ENCODE data around the gene TRABD2B. TPM values are rescaled to one million over a fixed set of nuclear protein-coding genes. Genes with fewer than 3 reads are reported as not detected.

TRABD2B gene
- total and polyA plus RNA-seq, 12 donors: 0.33 to 3.3 (median 0.83) TPM

- intact Hi-C loops (cut with DNase I): no loop called here
- WGBS, 4 donors: 86 to 93% (median 90%) methylated on average over 6 of the region's 6 CpGs
- H3K4me3 ChIP-seq: no peak overlapping the region
- no peaks in the 10 kb centered on the region for H3K4me1 ChIP-seq (replicated peaks in 1 of 2)
- no peak overlapping the region for H3K27ac ChIP-seq
- H3K27me3 ChIP-seq: no peaks in the 10 kb centered on the region
- TF ChIP-seq POLR2A (IDR thresholded peaks at IDR 0.05): no peak
- TF ChIP-seq, protein P1, sequence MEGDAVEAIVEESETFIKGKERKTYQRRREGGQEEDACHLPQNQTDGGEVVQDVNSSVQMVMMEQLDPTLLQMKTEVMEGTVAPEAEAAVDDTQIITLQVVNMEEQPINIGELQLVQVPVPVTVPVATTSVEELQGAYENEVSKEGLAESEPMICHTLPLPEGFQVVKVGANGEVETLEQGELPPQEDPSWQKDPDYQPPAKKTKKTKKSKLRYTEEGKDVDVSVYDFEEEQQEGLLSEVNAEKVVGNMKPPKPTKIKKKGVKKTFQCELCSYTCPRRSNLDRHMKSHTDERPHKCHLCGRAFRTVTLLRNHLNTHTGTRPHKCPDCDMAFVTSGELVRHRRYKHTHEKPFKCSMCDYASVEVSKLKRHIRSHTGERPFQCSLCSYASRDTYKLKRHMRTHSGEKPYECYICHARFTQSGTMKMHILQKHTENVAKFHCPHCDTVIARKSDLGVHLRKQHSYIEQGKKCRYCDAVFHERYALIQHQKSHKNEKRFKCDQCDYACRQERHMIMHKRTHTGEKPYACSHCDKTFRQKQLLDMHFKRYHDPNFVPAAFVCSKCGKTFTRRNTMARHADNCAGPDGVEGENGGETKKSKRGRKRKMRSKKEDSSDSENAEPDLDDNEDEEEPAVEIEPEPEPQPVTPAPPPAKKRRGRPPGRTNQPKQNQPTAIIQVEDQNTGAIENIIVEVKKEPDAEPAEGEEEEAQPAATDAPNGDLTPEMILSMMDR (IDR thresholded peaks at IDR 0.05): no peak
- no peaks in the 10 kb centered on the region for H3K9me3 ChIP-seq (replicated peaks in 1 of 3)
- no peaks in the 10 kb centered on the region for H3K36me3 ChIP-seq (replicated peaks in 1 of 2)
- no peak for DNase-seq
Observed at GRCh38 chr1:47875036-47875435, 122.1 kb downstream of the TRABD2B start.

- no peak for TF ChIP-seq POLR2A (IDR thresholded peaks at IDR 0.05)
- TF ChIP-seq, protein P1 (IDR thresholded peaks at IDR 0.05): no peak
- H3K27ac ChIP-seq: no peak overlapping the region
- no peaks in the 10 kb centered on the region for H3K4me1 ChIP-seq (replicated peaks in 1 of 2)
- DNase-seq: no peak
- H3K36me3 ChIP-seq (replicated peaks in 1 of 2): no peaks in the 10 kb centered on the region
- H3K27me3 ChIP-seq: no peaks in the 10 kb centered on the region
- 85 to 98% (median 89%) methylated on average over 5 to 6 of the region's 6 CpGs for WGBS, 4 donors
- no peaks in the 10 kb centered on the region for H3K9me3 ChIP-seq (replicated peaks in 1 of 3)
- intact Hi-C loops (cut with DNase I): no loop called here
- no peak overlapping the region for H3K4me3 ChIP-seq
Observed at GRCh38 chr1:47873337-47873736, 123.8 kb downstream of the TRABD2B start.

DNA sequence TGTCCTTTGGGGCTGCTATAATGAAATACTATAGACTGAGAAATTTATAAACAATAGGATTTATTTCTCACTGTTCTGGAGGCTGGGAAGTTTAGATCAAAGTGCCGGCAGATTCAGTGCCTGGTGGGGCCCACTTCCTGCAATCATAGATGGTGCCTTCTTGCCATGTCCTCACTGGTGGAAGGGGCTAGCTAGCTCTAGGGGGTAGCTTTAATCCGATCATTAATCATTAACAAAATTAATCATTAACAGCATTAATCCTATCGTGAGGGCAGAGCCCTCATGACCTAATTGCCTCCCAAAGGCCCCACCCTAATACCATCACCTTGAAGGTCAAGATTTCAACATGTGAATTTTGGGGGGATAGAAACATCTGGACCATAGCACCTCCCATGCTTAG is 124.3 kb downstream of the TRABD2B start:
- no peak for DNase-seq
- WGBS, 4 donors: 78 to 92% (median 84%) methylated on average over 3 of the region's 3 CpGs
- Histone ChIP-seq H3K36me3 (replicated peaks in 1 of 2) (no peaks in the 10 kb centered on the region), H3K27ac (no peak overlapping the region), H3K4me3 (no peak overlapping the region), H3K4me1 (replicated peaks in 1 of 2) (no peaks in the 10 kb centered on the region), H3K27me3 (no peaks in the 10 kb centered on the region), H3K9me3 (replicated peaks in 1 of 3) (no peaks in the 10 kb centered on the region)
- intact Hi-C loops (cut with DNase I): no loop called here
- TF ChIP-seq, protein P1 (IDR thresholded peaks at IDR 0.05): no peak
- TF ChIP-seq POLR2A (IDR thresholded peaks at IDR 0.05): no peak

GRCh38 chr1:47871799-47872353 is 125.3 kb downstream of the TRABD2B start:
- no peak for DNase-seq
- Histone ChIP-seq H3K9me3 (replicated peaks in 1 of 3) (no peaks in the 10 kb centered on the region), H3K27me3 (no peaks in the 10 kb centered on the region), H3K36me3 (replicated peaks in 1 of 2) (no peaks in the 10 kb centered on the region), H3K4me3 (no peak overlapping the region), H3K4me1 (replicated peaks in 1 of 2) (no peaks in the 10 kb centered on the region), H3K27ac (no peak overlapping the region)
- TF ChIP-seq, protein P1 (IDR thresholded peaks at IDR 0.05): no peak
- no peak for TF ChIP-seq POLR2A (IDR thresholded peaks at IDR 0.05)
- intact Hi-C loops (cut with DNase I): no loop called here
- WGBS, 4 donors: 75 to 91% (median 87%) methylated on average over 1 to 2 of the region's 2 CpGs
